Mucosa of descending colon (tissue), 3 donors: ENCODE data around the gene TSPAN32. TPM values are rescaled to one million over a fixed set of nuclear protein-coding genes. Genes with fewer than 3 reads are reported as not detected.

Source experiments
- ATAC-seq: fragments of 200-7000 bp; cut with Tn5 transposase; one replicate; pipeline ENCODE4 v1.9.1; 2020; ENCODE audit warnings: mild to moderate bottlenecking, moderate library complexity
- DNase-seq, 3 donors: peaks; one replicate each; pipeline ENCODE4 v3.0.0-alpha.2; 2020
- H3K36me3 ChIP-seq: fragments of 200-600 bp; one replicate; pipeline ENCODE4 v1.8.0; 2021; ENCODE audit warnings: low read depth, mild to moderate bottlenecking
- H3K4me1 ChIP-seq: fragments of 200-600 bp; one replicate; pipeline ENCODE4 v1.8.0; 2021; ENCODE audit warnings: low read depth, mild to moderate bottlenecking
- H3K4me3 ChIP-seq: fragments of 200-600 bp; one replicate; pipeline ENCODE4 v1.8.0; 2021; ENCODE audit warnings: mild to moderate bottlenecking
- H3K9me3 ChIP-seq: fragments of 200-600 bp; one replicate; pipeline ENCODE4 v1.8.0; 2021; ENCODE audit warnings: mild to moderate bottlenecking
- CTCF ChIP-seq: fragments of 200-600 bp; IDR thresholded peaks from one replicate; pipeline ENCODE4 v1.8.0; 2022; ENCODE audit warnings: antibody characterized with exemption, mild to moderate bottlenecking
- intact Hi-C, 2 donors: fragments of 100-400 bp; cut with DNase I in 1 of 2; cut with micrococcal nuclease in 1 of 2; formaldehyde crosslinking; loops; one replicate each; pipeline versions ENCODE4 v1.11.0 to v1.11.1; 2022; cut with DNase I, micrococcal nuclease
- total RNA-seq, 3 donors: library from RNA; stranded (reverse); fragmentation: NEBNext Ultra II Directional in 2 of 3; extraction: Animal tissue kit (Norgen Biotek cat#: 25700) in 2 of 3; gene quantifications; one replicate each; pipeline versions ENCODE4 v1.2.1 to v1.2.4, GENCODE V29; 2021 to 2023
- donor health status: DM: no; HTN: no; CAD: no; lungs with moderate emphysema.
- donor health status: DM: no; HTN: no; CAD: no.
- donor health status: DM: no; HTN: yes; CAD: no.

Gene TSPAN32
- total RNA-seq, 3 donors from 2014 or later: 1.2 to 2.8 (median 2.6) TPM

GRCh38 chr11:2298795-2299761, 2.7 kb upstream of the TSPAN32 start:
- Histone ChIP-seq H3K4me1 (no peaks in the 10 kb centered on the region), H3K4me3 (no peak overlapping the region), H3K9me3 (no peaks in the 10 kb centered on the region), H3K36me3 (no peaks in the 10 kb centered on the region)
- peak; percentile 26 for ATAC-seq
- intact Hi-C loops: loop anchor here (10.0 kb wide), 2 partner anchors 94 to 104 kb away; no protein-coding TSS in a partner anchor
- TF ChIP-seq CTCF: no peak
- peak; percentile 22 to 52 (median 51) for DNase-seq

- DNase-seq (peak in 1 of 3 donors; percentile 38), ATAC-seq (no peak)
- no peak for TF ChIP-seq CTCF
- Histone ChIP-seq H3K4me1 (no peaks in the 10 kb centered on the region), H3K9me3 (no peaks in the 10 kb centered on the region), H3K36me3 (no peaks in the 10 kb centered on the region), H3K4me3 (no peak overlapping the region)
- intact Hi-C loops: loop anchor here (5.0 to 10.0 kb wide), 3 partner anchors 95 to 123 kb away; no protein-coding TSS in a partner anchor
These were observed 2.0 kb upstream of the TSPAN32 start for GRCh38 chr11:2299773-2300172.

- intact Hi-C loops: loop anchor here in 1 of 2 donors (5.0 kb wide), 1 partner anchor 122 kb away; no protein-coding TSS in a partner anchor
- no peak overlapping the region for H3K4me3 ChIP-seq
- H3K4me1 ChIP-seq: peaks cover 1% of the 10 kb centered on the region
- ATAC-seq (no peak), DNase-seq (peak in 2 of 3 donors; percentile 4 to 59)
- TF ChIP-seq CTCF: no peak
- H3K9me3 ChIP-seq: no peaks in the 10 kb centered on the region
- H3K36me3 ChIP-seq: no peaks in the 10 kb centered on the region
These were observed 1.4 kb upstream of the TSPAN32 start for GRCh38 chr11:2300290-2300935.

- peak in 2 of 3 donors; percentile 1 to 56 for DNase-seq
- no peaks in the 10 kb centered on the region for H3K9me3 ChIP-seq
- intact Hi-C loops: loop anchor here in 1 of 2 donors (5.0 kb wide), 1 partner anchor 121 kb away; no protein-coding TSS in a partner anchor
- H3K4me3 ChIP-seq: no peak overlapping the region
- H3K4me1 ChIP-seq: peaks cover 4% of the 10 kb centered on the region
- H3K36me3 ChIP-seq: no peaks in the 10 kb centered on the region
- no peak for TF ChIP-seq CTCF
- no peak for ATAC-seq
These were observed 730 bp upstream of the TSPAN32 start for GRCh38 chr11:2300936-2301630.

GRCh38 chr11:2302306-2302895, 588 bp downstream of the TSPAN32 start:
- Histone ChIP-seq H3K4me3 (no peak overlapping the region), H3K9me3 (no peaks in the 10 kb centered on the region), H3K4me1 (peaks cover 8% of the 10 kb centered on the region), H3K36me3 (no peaks in the 10 kb centered on the region)
- no peak for TF ChIP-seq CTCF
- DNase-seq (no peak), ATAC-seq (peak; percentile 12)
- intact Hi-C loops: loop anchor here in 1 of 2 donors (5.0 kb wide), 1 partner anchor 120 kb away; no protein-coding TSS in a partner anchor
